ENCODE measurements around the gene FAM156A.

- TF ChIP-seq ZC3H10 (CRISPR knock-in tag; IDR thresholded peaks at IDR 0.05) (no peak), CSRNP3 (CRISPR knock-in tag; IDR thresholded peaks at IDR 0.05) (no peak), ZFP30 (CRISPR knock-in tag; IDR thresholded peaks at IDR 0.05) (no peak), GLIS3 (CRISPR knock-in tag; IDR thresholded peaks at IDR 0.05) (no peak), TOX (CRISPR knock-in tag; IDR thresholded peaks at IDR 0.05; ENCODE audit: borderline replicate concordance) (no peak), ISL1 (CRISPR knock-in tag; IDR thresholded peaks at IDR 0.05) (no peak)
Observed at GRCh38 chrX:53000447-53001135, 42.3 kb upstream of the FAM156A start.

Measured in SK-N-SH treated with all-trans-retinoic acid at 6 μM for 48 hours (cell line).